HG03280 (cell line): ENCODE results near the gene HBEGF.

Experiments
- ATAC-seq: cut with Tn5 transposase; IDR thresholded peaks from one replicate; pipeline ENCODE4 v1.9.1; 2021; ENCODE audit warnings: mild to moderate bottlenecking, moderate library complexity; ENCODE audit not compliant: unreplicated experiment

HBEGF gene

GRCh38 chr5:140338336-140338735, 8.1 kb downstream of the HBEGF start:
- no peak for ATAC-seq

GRCh38 chr5:140337880-140338279, 8.5 kb downstream of the HBEGF start:
- ATAC-seq, result no peak

GRCh38 chr5:140336388-140336787, 10.0 kb downstream of the HBEGF start:
- no peak for ATAC-seq

- no peak for ATAC-seq
Observed at GRCh38 chr5:140331638-140332037, 14.8 kb downstream of the HBEGF start.

- no peak for ATAC-seq
Observed at GRCh38 chr5:140329739-140330481, 16.5 kb downstream of the HBEGF start.

GRCh38 chr5:140328036-140328764, 18.2 kb downstream of the HBEGF start:
- no peak for ATAC-seq

- no peak for ATAC-seq
Observed at GRCh38 chr5:140327589-140327988, 18.8 kb downstream of the HBEGF start.

GRCh38 chr5:140325486-140325885, 20.9 kb downstream of the HBEGF start:
- no peak for ATAC-seq

- no peak for ATAC-seq
Observed at GRCh38 chr5:140324617-140325241, 21.7 kb downstream of the HBEGF start.

GRCh38 chr5:140324041-140324600, 22.3 kb downstream of the HBEGF start:
- no peak for ATAC-seq

- no peak for ATAC-seq
Observed at GRCh38 chr5:140322751-140323731, 23.4 kb downstream of the HBEGF start.

- ATAC-seq, result no peak
Observed at GRCh38 chr5:140321796-140322195, 24.6 kb downstream of the HBEGF start.

GRCh38 chr5:140319833-140320232, 26.6 kb downstream of the HBEGF start:
- no peak for ATAC-seq

GRCh38 chr5:140318792-140319191, 27.6 kb downstream of the HBEGF start:
- ATAC-seq, result no peak

GRCh38 chr5:140317859-140318258, 28.5 kb downstream of the HBEGF start:
- no peak for ATAC-seq

GRCh38 chr5:140312791-140313189, 33.6 kb downstream of the HBEGF start:
- no peak for ATAC-seq

GRCh38 chr5:140312067-140312790, 34.2 kb downstream of the HBEGF start:
- no peak for ATAC-seq

- ATAC-seq, result no peak
Observed at GRCh38 chr5:140311011-140311467, 35.4 kb downstream of the HBEGF start.

GRCh38 chr5:140310434-140310833, 36.0 kb downstream of the HBEGF start:
- ATAC-seq, result no peak
